Lower leg skin (tissue), 3 donors: ENCODE measurements around the gene GABRG3.

Experiments
- POLR2A ChIP-seq, 2 donors: fragments of 450-650 bp; IDR thresholded peaks; one replicate each; pipeline ENCODE4 v1.6.1; 2016 to 2017; ENCODE audit warnings: antibody characterized with exemption in 2 of 2, mild to moderate bottlenecking in 1 of 2, moderate library complexity in 1 of 2
- TF ChIP-seq, protein P1 (sequence below), 3 donors: fragments of 450-650 bp; IDR thresholded peaks; one replicate each; pipeline ENCODE4 v1.5.1; 2016; ENCODE audit warnings: antibody characterized with exemption in 3 of 3, mild to moderate bottlenecking in 3 of 3, moderate library complexity in 2 of 3

DNA sequence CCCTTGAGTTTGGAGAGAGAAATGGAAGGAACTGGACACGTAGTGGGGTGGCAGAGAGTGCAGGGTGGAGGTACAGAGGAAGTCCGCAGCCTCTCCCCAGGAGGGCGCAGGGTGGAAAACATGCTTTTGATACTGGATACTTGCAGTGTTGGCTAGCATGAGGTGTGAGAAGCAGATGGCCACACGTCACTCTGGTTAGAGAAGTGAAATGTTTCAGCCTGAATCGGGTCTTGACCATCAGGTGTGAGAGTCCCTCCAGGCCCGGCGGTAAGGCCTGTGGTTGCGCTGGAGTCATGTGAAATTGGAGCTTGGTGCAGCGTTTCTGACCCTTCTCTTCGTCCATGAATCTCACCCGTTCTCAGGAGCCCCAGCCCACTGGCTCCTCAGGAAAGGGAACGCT is 93.1 kb downstream of the GABRG3 start:
- TF ChIP-seq, protein P1, sequence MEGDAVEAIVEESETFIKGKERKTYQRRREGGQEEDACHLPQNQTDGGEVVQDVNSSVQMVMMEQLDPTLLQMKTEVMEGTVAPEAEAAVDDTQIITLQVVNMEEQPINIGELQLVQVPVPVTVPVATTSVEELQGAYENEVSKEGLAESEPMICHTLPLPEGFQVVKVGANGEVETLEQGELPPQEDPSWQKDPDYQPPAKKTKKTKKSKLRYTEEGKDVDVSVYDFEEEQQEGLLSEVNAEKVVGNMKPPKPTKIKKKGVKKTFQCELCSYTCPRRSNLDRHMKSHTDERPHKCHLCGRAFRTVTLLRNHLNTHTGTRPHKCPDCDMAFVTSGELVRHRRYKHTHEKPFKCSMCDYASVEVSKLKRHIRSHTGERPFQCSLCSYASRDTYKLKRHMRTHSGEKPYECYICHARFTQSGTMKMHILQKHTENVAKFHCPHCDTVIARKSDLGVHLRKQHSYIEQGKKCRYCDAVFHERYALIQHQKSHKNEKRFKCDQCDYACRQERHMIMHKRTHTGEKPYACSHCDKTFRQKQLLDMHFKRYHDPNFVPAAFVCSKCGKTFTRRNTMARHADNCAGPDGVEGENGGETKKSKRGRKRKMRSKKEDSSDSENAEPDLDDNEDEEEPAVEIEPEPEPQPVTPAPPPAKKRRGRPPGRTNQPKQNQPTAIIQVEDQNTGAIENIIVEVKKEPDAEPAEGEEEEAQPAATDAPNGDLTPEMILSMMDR (IDR thresholded peaks at IDR 0.05) = no peak
- no peak for TF ChIP-seq POLR2A (IDR thresholded peaks at IDR 0.05)
